GM12878 (cell line): ENCODE data around the gene HIP1. TPM values are rescaled to one million over a fixed set of nuclear protein-coding genes. Genes with fewer than 3 reads are reported as not detected.

Experiments
- ATF2 ChIP-seq: IDR thresholded peaks from 2 replicates; pipeline ENCODE4 v1.6.1; 2012; ENCODE audit warnings: low read length, inconsistent platforms
- BACH1 ChIP-seq: fragments of 450-650 bp; IDR thresholded peaks from 2 replicates; pipeline ENCODE4 v1.6.1; 2017; ENCODE audit warnings: mild to moderate bottlenecking, borderline replicate concordance
- BCL11A ChIP-seq: IDR thresholded peaks from 2 replicates; pipeline ENCODE4 v1.6.1; 2011; ENCODE audit warnings: low read depth, low read length
- GATAD2B ChIP-seq: fragments of 450-650 bp; conservative IDR thresholded peaks from 2 replicates; pipeline ENCODE4 v1.6.1; 2017; ENCODE audit warnings: low read depth, mild to moderate bottlenecking, moderate library complexity
- RELA ChIP-seq: fragments of 450-650 bp; IDR thresholded peaks from 2 replicates; pipeline ENCODE4 v1.8.0; 2014; ENCODE audit warnings: borderline replicate concordance; ENCODE audit not compliant: partially characterized antibody
- ZNF207 ChIP-seq: fragments of 450-650 bp; IDR thresholded peaks from 2 replicates; pipeline ENCODE4 v1.6.1; 2014; ENCODE audit warnings: antibody characterized with exemption, mild to moderate bottlenecking, borderline replicate concordance
- polyA plus RNA-seq, 11 experiments: library from polyadenylated mRNA; depleted of rRNA in 4 of 11; unstranded in 6 of 11; stranded (reverse) in 5 of 11; fragments of >200 nt; fragmentation: Nextera tagmentation in 4 of 11; fragmentation: Illumina TruSeq in 1 of 11; extraction: Ambion mirVana in 4 of 11; extraction: Trizol in 1 of 11; gene quantifications; 1 replicate in 1 of 11; 2 replicates in 10 of 11; pipeline versions ENCODE4 v1.2.1 to v1.2.3, GENCODE V29; 2011 to 2016; ENCODE audit warnings: inconsistent platforms in 2 of 11, missing spikeins in 2 of 11, low read depth in 1 of 11
- total RNA-seq, 4 experiments: library from RNA; depleted of rRNA in 3 of 4; stranded (reverse); fragments of >200 nt in 3 of 4; fragmentation: Illumina TruSeq in 1 of 4; extraction: Trizol in 1 of 4; gene quantifications; 2 replicates each; pipeline versions ENCODE4 v1.2.1 to v1.2.3, GENCODE V29; 2013 to 2021
- TF ChIP-seq, protein P1 (sequence below): fragments of 450-650 bp; conservative IDR thresholded peaks from 2 replicates; pipeline ENCODE4 v1.6.1; 2017; ENCODE audit warnings: mild to moderate bottlenecking, moderate library complexity

HIP1 gene
- total and polyA plus RNA-seq, 10 of the 15 experiments (the other 5 are each of a cell fraction or from before 2014, with no cell fraction given) = 1.2 to 9.7 (median 3.2) TPM

DNA sequence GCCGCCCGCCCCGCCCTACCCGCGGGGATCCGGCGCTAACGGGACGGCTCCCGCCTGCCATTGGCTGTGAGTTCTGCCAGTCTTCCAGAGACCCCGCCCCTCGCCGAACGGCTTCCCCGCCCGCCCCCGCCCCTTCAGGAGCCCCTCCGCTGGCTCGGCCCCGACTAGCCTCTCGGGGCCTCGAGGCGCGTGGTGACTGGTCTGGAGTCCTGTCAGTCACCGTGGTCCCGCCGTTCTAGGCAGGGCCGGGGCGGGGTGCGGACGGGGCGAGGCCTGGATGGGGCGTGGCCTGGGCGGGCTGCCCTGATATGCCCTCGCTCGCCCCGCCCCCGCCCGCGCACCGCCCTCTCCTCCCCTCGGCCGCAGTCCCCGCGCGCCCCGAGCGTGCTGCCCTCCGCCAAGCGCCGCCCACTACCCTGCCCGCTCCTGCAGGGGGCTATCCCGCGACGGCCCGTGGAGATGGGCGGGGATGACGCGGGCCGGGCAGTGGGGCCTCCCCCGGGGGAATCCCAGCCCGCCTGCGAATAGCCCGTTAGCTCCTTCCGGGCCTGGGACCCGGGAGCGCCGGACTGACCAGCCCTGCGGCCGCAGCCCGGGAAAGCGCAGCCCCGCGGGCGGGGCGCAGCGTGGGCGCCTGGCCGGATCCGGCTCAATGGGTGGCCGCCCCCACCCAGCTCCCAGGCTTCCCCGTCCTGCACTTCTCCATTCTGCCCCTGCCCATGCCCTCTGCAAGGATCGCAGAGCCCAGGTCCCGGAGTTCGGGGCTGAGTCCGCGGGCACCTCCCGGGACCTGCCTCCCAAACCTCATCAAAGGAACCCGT, 444 bp upstream of the HIP1 start (continued):
- TF ChIP-seq RELA (peak; percentile 91), GATAD2B (peak; percentile 99), ZNF207 (peak; percentile 77), BCL11A (peak; percentile 11; the same call in 1 of the 2 replicates), ATF2 (no peak), BACH1 (peak; percentile 89; the same call in 1 of the 2 replicates)
- TF ChIP-seq, protein P1, sequence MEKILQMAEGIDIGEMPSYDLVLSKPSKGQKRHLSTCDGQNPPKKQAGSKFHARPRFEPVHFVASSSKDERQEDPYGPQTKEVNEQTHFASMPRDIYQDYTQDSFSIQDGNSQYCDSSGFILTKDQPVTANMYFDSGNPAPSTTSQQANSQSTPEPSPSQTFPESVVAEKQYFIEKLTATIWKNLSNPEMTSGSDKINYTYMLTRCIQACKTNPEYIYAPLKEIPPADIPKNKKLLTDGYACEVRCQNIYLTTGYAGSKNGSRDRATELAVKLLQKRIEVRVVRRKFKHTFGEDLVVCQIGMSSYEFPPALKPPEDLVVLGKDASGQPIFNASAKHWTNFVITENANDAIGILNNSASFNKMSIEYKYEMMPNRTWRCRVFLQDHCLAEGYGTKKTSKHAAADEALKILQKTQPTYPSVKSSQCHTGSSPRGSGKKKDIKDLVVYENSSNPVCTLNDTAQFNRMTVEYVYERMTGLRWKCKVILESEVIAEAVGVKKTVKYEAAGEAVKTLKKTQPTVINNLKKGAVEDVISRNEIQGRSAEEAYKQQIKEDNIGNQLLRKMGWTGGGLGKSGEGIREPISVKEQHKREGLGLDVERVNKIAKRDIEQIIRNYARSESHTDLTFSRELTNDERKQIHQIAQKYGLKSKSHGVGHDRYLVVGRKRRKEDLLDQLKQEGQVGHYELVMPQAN = peak; percentile 91
